Measurements from ENCODE around the gene SLC20A1.

DNA sequence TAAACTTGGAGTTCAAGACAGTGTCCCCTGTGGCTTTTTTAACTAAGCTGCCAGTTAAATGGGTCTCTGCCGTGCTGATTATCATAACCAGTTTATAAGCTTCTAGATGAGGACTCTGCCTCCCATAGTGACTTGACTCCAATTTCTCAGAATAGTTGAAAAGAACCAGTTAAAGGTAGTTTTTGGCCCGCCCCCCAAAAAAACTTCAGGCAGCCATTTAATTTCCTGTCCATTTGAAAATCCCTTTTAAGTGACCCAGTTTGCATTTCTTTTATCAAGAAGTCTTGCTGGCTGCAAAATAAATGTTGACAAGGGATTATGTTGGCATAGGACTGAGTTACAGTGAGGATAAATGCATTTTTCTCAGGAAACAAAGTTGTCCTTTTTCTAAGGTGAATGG, 2.3 kb downstream of the SLC20A1 start:
- TF ChIP-seq CTCF (IDR thresholded peaks at IDR 0.05) (no peak), POLR2AphosphoS5 (IDR thresholded peaks at IDR 0.05) (no peak)
